HepG2 (cell line): ENCODE results near the gene MUC13. TPM values are rescaled to one million over a fixed set of nuclear protein-coding genes. Genes with fewer than 3 reads are reported as not detected.

ENCODE experiments used
- ATAC-seq: fragments of 200-7000 bp; cut with Tn5 transposase; 3 replicates; pipeline ENCODE4 v1.9.1; 2020; ENCODE audit warnings: mild to moderate bottlenecking, moderate library complexity
- BruUV-seq: library from RNA; stranded (reverse); fragments of 400-500 nt; replicated peaks from 2 replicates; lab custom pipeline; 2021; lab: Mats Ljungman, UMichigan
- CTCF ChIA-PET: fragments of 300-600 bp; formaldehyde crosslinking; extraction: SDS; loops from one replicate; lab custom pipeline; 2021; ENCODE audit warnings: low total read pairs, inconsistent platforms, low intra/inter-chr PET ratio; lab: Yijun Ruan, JAX
- POLR2A ChIA-PET: fragments of 350-600 bp; sonication (Branson Sonifier 250); formaldehyde crosslinking; loops from one replicate; lab custom pipeline; 2020; ENCODE audit warnings: antibody characterized with exemption, inconsistent platforms; lab: Yijun Ruan, JAX
- DNase-seq: peaks from one replicate; pipeline ENCODE4 v3.0.0-alpha.2; 2015; ENCODE audit warnings: low spot score
- FAIRE-seq: peaks from 3 replicates; lab custom pipeline; 2011; peaks lifted over from hg19 to GRCh38; lab: Jason Lieb, UNC
- H2AFZ ChIP-seq: one replicate; pipeline ENCODE4 v1.6.1; 2011; ENCODE audit warnings: low read length, inconsistent platforms
- H3K27ac ChIP-seq: fragments of 300-600 bp; 3 replicates; pipeline ENCODE4 v1.8.0; 2011; ENCODE audit warnings: mixed run types, mild to moderate bottlenecking, mixed read lengths, low read length, inconsistent platforms; ENCODE audit not compliant: insufficient read depth; ENCODE audit errors: extremely low read length
- H3K27me3 ChIP-seq, 2 experiments: fragments of 200-600 bp in 1 of 2; 2 replicates in 1 of 2; 3 replicates in 1 of 2; pipeline versions ENCODE4 v1.6.0 to v1.8.0; 2011; ENCODE audit warnings: low read length in 2 of 2, mild to moderate bottlenecking in 2 of 2, moderate library complexity in 2 of 2, inconsistent platforms in 1 of 2; ENCODE audit not compliant: insufficient read depth in 2 of 2, control insufficient read depth in 1 of 2
- H3K36me3 ChIP-seq, 2 experiments: fragments of 200-600 bp in 1 of 2; replicated peaks in 1 of 2; 2 replicates in 1 of 2; 3 replicates in 1 of 2; pipeline versions ENCODE4 v1.5.1 to v1.8.0; 2011; ENCODE audit warnings: low read length in 2 of 2, inconsistent platforms in 1 of 2; ENCODE audit not compliant: insufficient read depth in 2 of 2, control insufficient read depth in 1 of 2
- H3K4me1 ChIP-seq: 2 replicates; pipeline ENCODE4 v1.5.1; 2012; ENCODE audit warnings: low read length, inconsistent platforms; ENCODE audit not compliant: insufficient read depth
- H3K4me2 ChIP-seq: 2 replicates; pipeline ENCODE4 v1.6.0; 2011; ENCODE audit warnings: low read depth, low read length, inconsistent platforms
- H3K4me3 ChIP-seq, 3 experiments: fragments of 200-600 bp in 1 of 3; sonication (generic), shearing (Covaris generic) in 1 of 3; replicated peaks in 1 of 3; 2 replicates each; pipeline ENCODE4 v1.5.1; 2011 to 2016; ENCODE audit warnings: low read length in 3 of 3, inconsistent platforms in 2 of 3, low read depth in 2 of 3, mild to moderate bottlenecking in 2 of 3, control low read depth in 1 of 3, mixed read lengths in 1 of 3; ENCODE audit not compliant: insufficient read depth in 1 of 3
- H3K79me2 ChIP-seq: one replicate; pipeline ENCODE4 v1.6.1; 2011; ENCODE audit warnings: low read length, inconsistent platforms; ENCODE audit not compliant: insufficient read depth
- H3K9ac ChIP-seq: 2 replicates; pipeline ENCODE4 v1.6.0; 2011; ENCODE audit warnings: mild to moderate bottlenecking, low read depth, low read length, inconsistent platforms; ENCODE audit not compliant: insufficient read depth
- H3K9me3 ChIP-seq: 2 replicates; pipeline ENCODE4 v1.5.1; 2012; ENCODE audit warnings: mild to moderate bottlenecking, low read length
- H4K20me1 ChIP-seq: 2 replicates; pipeline ENCODE4 v1.6.0; 2011; ENCODE audit warnings: inconsistent platforms, mild to moderate bottlenecking, low read length, moderate library complexity; ENCODE audit not compliant: insufficient read depth
- CBX1 ChIP-seq: IDR thresholded peaks from one replicate; pipeline ENCODE4 v1.6.1; 2016; ENCODE audit warnings: antibody characterized with exemption, low read depth
- CBX2 ChIP-seq, 2 experiments: fragments of 200-600 bp in 1 of 2; sonication (generic); formaldehyde crosslinking in 1 of 2; IDR thresholded peaks; 2 replicates each; pipeline versions ENCODE4 v1.7.0 to v1.8.1; 2018 to 2022; ENCODE audit warnings: low read depth in 2 of 2, low read length in 1 of 2, mild to moderate bottlenecking in 1 of 2, missing genetic modification reagents in 1 of 2
- CEBPG ChIP-seq: IDR thresholded peaks from 2 replicates; pipeline ENCODE4 v1.6.1; 2016
- CREB3 ChIP-seq: sonication (generic); formaldehyde crosslinking; IDR thresholded peaks from 2 replicates; pipeline ENCODE4 v1.5.0; 2020; ENCODE audit warnings: missing genetic modification reagents
- GFI1 ChIP-seq: sonication (generic); formaldehyde crosslinking; IDR thresholded peaks from 2 replicates; pipeline ENCODE4 v1.5.0; 2020; ENCODE audit warnings: missing genetic modification reagents, mild to moderate bottlenecking, borderline replicate concordance
- MAZ ChIP-seq, 2 experiments: sonication (generic) in 1 of 2; formaldehyde crosslinking in 1 of 2; IDR thresholded peaks; 2 replicates each; pipeline versions ENCODE4 v1.5.0 to v1.6.1; 2012 to 2020; ENCODE audit warnings: low read depth in 2 of 2, mild to moderate bottlenecking in 2 of 2, borderline replicate concordance in 1 of 2, improper control_type of control experiment in 1 of 2, low read length in 1 of 2, missing genetic modification reagents in 1 of 2, moderate library complexity in 1 of 2
- MEF2D ChIP-seq: sonication (generic); formaldehyde crosslinking; IDR thresholded peaks from 2 replicates; pipeline ENCODE4 v1.5.1; 2020; ENCODE audit warnings: mild to moderate bottlenecking, missing genetic modification reagents
- SOX13 ChIP-seq, 3 experiments: fragments of 450-650 bp in 1 of 3; sonication (generic) in 1 of 3; formaldehyde crosslinking in 1 of 3; IDR thresholded peaks in 2 of 3; conservative IDR thresholded peaks in 1 of 3; 2 replicates each; pipeline versions ENCODE4 v1.5.0 to v1.6.1; 2016 to 2020; ENCODE audit warnings: antibody characterized with exemption in 1 of 3, mild to moderate bottlenecking in 1 of 3, missing compliant biosample characterization in 1 of 3, missing genetic modification reagents in 1 of 3, moderate library complexity in 1 of 3
- SP1 ChIP-seq, 2 experiments: fragments of 450-650 bp in 1 of 2; sonication (generic) in 1 of 2; formaldehyde crosslinking in 1 of 2; IDR thresholded peaks; 2 replicates each; pipeline versions ENCODE4 v1.4.0 to v1.6.1; 2016 to 2020; ENCODE audit warnings: missing genetic modification reagents in 1 of 2
- TCF7 ChIP-seq: sonication (generic); IDR thresholded peaks from 2 replicates; pipeline ENCODE4 v1.6.1; 2016; ENCODE audit warnings: antibody characterized with exemption, low read depth
- THAP8 ChIP-seq: sonication (generic); formaldehyde crosslinking; IDR thresholded peaks from 2 replicates; pipeline ENCODE4 v1.5.1; 2020; ENCODE audit warnings: missing genetic modification reagents, mild to moderate bottlenecking, borderline replicate concordance
- ZBTB39 ChIP-seq: sonication (generic); formaldehyde crosslinking; IDR thresholded peaks from 2 replicates; pipeline ENCODE4 v1.5.0; 2020; ENCODE audit warnings: missing genetic modification reagents
- ZEB1 ChIP-seq: IDR thresholded peaks from 2 replicates; pipeline ENCODE4 v1.6.1; 2012; ENCODE audit warnings: mild to moderate bottlenecking, low read depth, inconsistent platforms; ENCODE audit not compliant: insufficient replicate concordance
- ZNF274 ChIP-seq: sonication (generic); formaldehyde crosslinking; IDR thresholded peaks from 2 replicates; pipeline ENCODE4 v1.5.1; 2020; ENCODE audit warnings: mild to moderate bottlenecking, missing genetic modification reagents
- ZNF362 ChIP-seq: sonication (generic); formaldehyde crosslinking; IDR thresholded peaks from 2 replicates; pipeline ENCODE4 v1.4.0; 2020; ENCODE audit warnings: missing genetic modification reagents, mild to moderate bottlenecking, borderline replicate concordance
- WGBS: methylation state at CpG from one replicate; pipeline ENCODE4 v1.1.6; 2017; ENCODE audit warnings: low lambda C conversion rate; 5-methylcytosine and 5-hydroxymethylcytosine counted together
- in situ Hi-C: cut with HindIII; loops from 2 replicates; pipeline ENCODE4 v1.10.0; 2017; ENCODE audit warnings: low pct_unique_long_range_greater_than_20kb; ENCODE audit not compliant: extremely low pct_ligation_motif_present
- intact Hi-C: fragments of 100-400 bp; cut with micrococcal nuclease; formaldehyde crosslinking; loops from one replicate; pipeline ENCODE4 v1.10.0; 2022; ENCODE audit not compliant: unreplicated experiment
- polyA plus RNA-seq, 8 experiments: library from polyadenylated mRNA; depleted of rRNA in 3 of 8; stranded (reverse) in 7 of 8; unstranded in 1 of 8; fragments of >200 nt; fragmentation: Illumina TruSeq in 4 of 8; extraction: Trizol in 4 of 8; gene quantifications; 2 replicates each; pipeline versions ENCODE4 v1.2.1 to v1.2.3, GENCODE V29; 2011 to 2016; ENCODE audit warnings: low read depth in 4 of 8, missing spikeins in 1 of 8, mixed read lengths in 1 of 8; ENCODE audit not compliant: insufficient read depth in 1 of 8
- total RNA-seq, 5 experiments: library from RNA; depleted of rRNA; stranded (reverse); fragments of >200 nt; fragmentation: Illumina TruSeq; extraction: Trizol; gene quantifications; 2 replicates each; pipeline ENCODE4 v1.2.3, GENCODE V29; 2016; ENCODE audit warnings: low read depth in 1 of 5

Gene MUC13
- total and polyA plus RNA-seq, 2 of the 13 experiments (the other 11 are each of a cell fraction or from before 2014, with no cell fraction given), result 0.04 to 1.2 TPM

GRCh38 chr3:124878561-124879336 lies 55.8 kb downstream of the MUC13 start (continued):
- TF ChIP-seq SP1 (IDR thresholded peaks at IDR 0.05) (no peak), SP1 (CRISPR knock-in tag; IDR thresholded peaks at IDR 0.05) (0 out of 2 replicates have a peak, but pooled peaks have one; percentile 32), CBX2 (IDR thresholded peaks at IDR 0.05; ENCODE audit: low read depth, low read length) (no peak), CBX2 (CRISPR knock-in tag; IDR thresholded peaks at IDR 0.05; ENCODE audit: low read depth) (no peak), CEBPG (peak; percentile 26), ZEB1 (peak; percentile 69), SOX13 (IDR thresholded peaks at IDR 0.05) (no peak; the same call in 1 of the 2 replicates), SOX13 (CRISPR knock-in tag; conservative IDR thresholded peaks at IDR 0.05 in 1 of 2, IDR thresholded peaks at IDR 0.05 in 1 of 2) (peak in 1 of 2 experiments; percentile 29; a peak in 1 of 4 replicates), ZBTB39 (CRISPR knock-in tag) (no peak)
- TF ChIP-seq, all 625 proteins: peak for 132

- ChIA-PET POLR2A (interaction anchor here (1.2 to 3.8 kb wide), 4 partner anchors 9 to 63 kb away, joined by 4 to 19 read pairs (median 11); partner anchors contain the start of gene ITGB5), CTCF (no interaction called here)
- FAIRE-seq (no peak), ATAC-seq (no peak), DNase-seq (peak; percentile 41)
- Histone ChIP-seq H3K79me2 (peaks cover 81% of the 10 kb centered on the region), H3K4me2 (peak overlapping the region; percentile 55), H3K27me3 (no peaks in the 10 kb centered on the region), H3K27ac (peak overlapping the region; percentile 64), H4K20me1 (no peaks in the 10 kb centered on the region; the same call in 1 of the 2 replicates), H3K4me3 (no peak overlapping the region), H3K4me1 (peaks cover 97% of the 10 kb centered on the region), H2AFZ (no peak overlapping the region), H3K9ac (0 out of 2 replicates have a peak overlapping the region, but pooled peaks have one; percentile 45), H3K36me3 (peaks cover 3 to 15% of the 10 kb centered on the region in 2 experiments), H3K9me3 (no peaks in the 10 kb centered on the region)
- no TSS peak for BruUV-seq
- 92% methylated on average over 2 of the region's 3 CpGs for WGBS
- intact Hi-C loops, result loop anchor here (1.0 kb wide), 1 partner anchor 43 kb away; no protein-coding TSS in a partner anchor
- in situ Hi-C loops, result loop anchor here (5.0 kb wide), 1 partner anchor 40 kb away; no protein-coding TSS in a partner anchor
- TF ChIP-seq MAZ (IDR thresholded peaks at IDR 0.05; ENCODE audit: borderline replicate concordance, low read depth, low read length), result no peak
- TF ChIP-seq MAZ (CRISPR knock-in tag; IDR thresholded peaks at IDR 0.05; ENCODE audit: low read depth), result no peak
- no peak for TF ChIP-seq GFI1
- TF ChIP-seq CREB3 (CRISPR knock-in tag), result no peak
- TF ChIP-seq ZNF274 (CRISPR knock-in tag), result no peak
- no peak for TF ChIP-seq THAP8 (CRISPR knock-in tag)
- peak; percentile 64; the same call in 1 of the 2 replicates for TF ChIP-seq ZNF362 (CRISPR knock-in tag)
- no peak for TF ChIP-seq CBX1
- peak; percentile 31; the same call in 1 of the 2 replicates for TF ChIP-seq TCF7
- TF ChIP-seq MEF2D (CRISPR knock-in tag), result no peak
Observed at GRCh38 chr3:124877674-124878073, 56.9 kb downstream of the MUC13 start.
